Measurements from ENCODE around the gene IRF1. TPM values are rescaled to one million over a fixed set of nuclear protein-coding genes. Genes with fewer than 3 reads are reported as not detected.
"Not testable (repeated sequence)": the region's sequence is repeated elsewhere in the genome, so short reads cannot be mapped to it uniquely, and the experiment has no call there.

The IRF1 gene
- polyA plus RNA-seq, 4 donors = 16.1 to 20.2 (median 18.9) TPM

GRCh38 chr5:132445930-132446329 is 44.6 kb downstream of the IRF1 start:
- no peak for DNase-seq (ENCODE audit: low read depth in 4 of 4, low spot score in 3 of 4)

- no peak for DNase-seq (ENCODE audit: low read depth in 4 of 4, low spot score in 3 of 4)
These were observed 45.0 kb downstream of the IRF1 start for GRCh38 chr5:132445640-132445923.

GRCh38 chr5:132444841-132445639 is 45.5 kb downstream of the IRF1 start:
- no peak for DNase-seq (ENCODE audit: low read depth in 4 of 4, low spot score in 3 of 4)

GRCh38 chr5:132444061-132444460 is 46.5 kb downstream of the IRF1 start:
- no peak for DNase-seq (ENCODE audit: low read depth in 4 of 4, low spot score in 3 of 4)

GRCh38 chr5:132439521-132440089 is 51.0 kb downstream of the IRF1 start:
- no peak for DNase-seq (ENCODE audit: low read depth in 4 of 4, low spot score in 3 of 4)

- no peak for DNase-seq (ENCODE audit: low read depth in 4 of 4, low spot score in 3 of 4)
These were observed 51.7 kb downstream of the IRF1 start for GRCh38 chr5:132438917-132439316.

- not testable (repeated sequence) for DNase-seq (ENCODE audit: low read depth in 4 of 4, low spot score in 3 of 4)
These were observed 52.3 kb downstream of the IRF1 start for GRCh38 chr5:132438267-132438645.

GRCh38 chr5:132437604-132438266 is 52.8 kb downstream of the IRF1 start:
- peak in 3 of 4 donors; percentile 47 to 60 (median 57) for DNase-seq (ENCODE audit: low read depth in 4 of 4, low spot score in 3 of 4)

- no peak for DNase-seq (ENCODE audit: low read depth in 4 of 4, low spot score in 3 of 4)
These were observed 53.6 kb downstream of the IRF1 start for GRCh38 chr5:132436936-132437335.

GRCh38 chr5:132435886-132436285 is 54.7 kb downstream of the IRF1 start:
- no peak for DNase-seq (ENCODE audit: low read depth in 4 of 4, low spot score in 3 of 4)

- no peak for DNase-seq (ENCODE audit: low read depth in 4 of 4, low spot score in 3 of 4)
These were observed 55.1 kb downstream of the IRF1 start for GRCh38 chr5:132435447-132435846.

- no peak for DNase-seq (ENCODE audit: low read depth in 4 of 4, low spot score in 3 of 4)
These were observed 55.9 kb downstream of the IRF1 start for GRCh38 chr5:132434416-132435286.

- no peak for DNase-seq (ENCODE audit: low read depth in 4 of 4, low spot score in 3 of 4)
These were observed 57.4 kb downstream of the IRF1 start for GRCh38 chr5:132433141-132433540.

- no peak for DNase-seq (ENCODE audit: low read depth in 4 of 4, low spot score in 3 of 4)
These were observed 58.9 kb downstream of the IRF1 start for GRCh38 chr5:132431632-132432031.

Other genes starting within 250 kb of the IRF1 start
- 10 to 100 TPM; 13.1 to 19.5 (median 14.8) TPM for gene PDLIM4, start 233.1 kb downstream of the IRF1 start, polyA plus RNA-seq (ENCODE audit: insufficient read length in 4 of 4)
- gene SLC22A4, start 196.4 kb downstream of the IRF1 start, polyA plus RNA-seq (ENCODE audit: insufficient read length in 4 of 4) = 1 to 10 TPM; 4.2 to 6.6 (median 6.3) TPM
- 10 to 100 TPM; 41.5 to 54.5 (median 43.5) TPM for gene SLC22A5, start 121.1 kb downstream of the IRF1 start, polyA plus RNA-seq (ENCODE audit: insufficient read length in 4 of 4)
- under 1 TPM in 2 of 4 donors, not detected in 2; 0.18 to 0.21 TPM for gene IL5, start 52.7 kb upstream of the IRF1 start, polyA plus RNA-seq (ENCODE audit: insufficient read length in 4 of 4)
- 10 to 100 TPM; 44.8 to 52.0 (median 48.5) TPM for gene RAD50, start 66.2 kb upstream of the IRF1 start, polyA plus RNA-seq (ENCODE audit: insufficient read length in 4 of 4)
- gene IL13, start 167.4 kb upstream of the IRF1 start, polyA plus RNA-seq (ENCODE audit: insufficient read length in 4 of 4) = under 1 TPM in 1 of 4 donors, not detected in 3; 0.14 TPM
- gene IL4, start 183.2 kb upstream of the IRF1 start, polyA plus RNA-seq (ENCODE audit: insufficient read length in 4 of 4) = under 1 TPM in 1 of 4 donors, not detected in 3; 0.09 TPM
- 10 to 100 TPM; 18.6 to 21.2 (median 20.6) TPM for gene KIF3A, start 246.8 kb upstream of the IRF1 start, polyA plus RNA-seq (ENCODE audit: insufficient read length in 4 of 4)

All from right renal pelvis (tissue), 4 donors.